Ascending aorta (tissue), 2 donors: Measurements from ENCODE around the gene ANKRD40CL. TPM values are rescaled to one million over a fixed set of nuclear protein-coding genes. Genes with fewer than 3 reads are reported as not detected.

Experiments used
- DNase-seq, 2 donors: peaks; one replicate each; pipeline ENCODE4 v3.0.0-alpha.2; 2019; ENCODE audit warnings: low spot score in 2 of 2
- H3K27ac ChIP-seq, 2 donors: fragments of 200-600 bp; sonication (generic); one replicate each; pipeline ENCODE4 v1.5.1; 2016 to 2017; ENCODE audit warnings: mild to moderate bottlenecking in 1 of 2
- H3K27me3 ChIP-seq: fragments of 200-600 bp; sonication (generic); one replicate; pipeline ENCODE4 v1.5.1; 2017
- H3K36me3 ChIP-seq, 2 donors: fragments of 200-600 bp; sonication (generic); one replicate each; pipeline ENCODE4 v1.5.1; 2016
- H3K4me1 ChIP-seq, 2 donors: fragments of 200-600 bp; sonication (generic); one replicate each; pipeline ENCODE4 v1.5.1; 2016 to 2017; ENCODE audit warnings: mild to moderate bottlenecking in 1 of 2
- H3K4me3 ChIP-seq, 2 donors: fragments of 200-600 bp; sonication (generic); one replicate each; pipeline ENCODE4 v1.5.1; 2016 to 2017; ENCODE audit warnings: mild to moderate bottlenecking in 1 of 2
- H3K9me3 ChIP-seq, 2 donors: fragments of 200-600 bp; sonication (generic); one replicate each; pipeline ENCODE4 v1.5.1; 2016
- CTCF ChIP-seq, 3 experiments: fragments of 200-600 bp in 2 of 3; fragments of 450-650 bp in 1 of 3; sonication (generic) in 2 of 3; IDR thresholded peaks; one replicate each; pipeline ENCODE4 v1.5.1; 2016 to 2019; ENCODE audit warnings: antibody characterized with exemption in 3 of 3, mild to moderate bottlenecking in 1 of 3, moderate library complexity in 1 of 3
- intact Hi-C: fragments of 100-400 bp; cut with DNase I; formaldehyde crosslinking; loops from one replicate; pipeline ENCODE4 v1.15.1; 2023
- total RNA-seq: library from RNA; depleted of rRNA; stranded (reverse); fragments of >200 nt; gene quantifications from one replicate; pipeline ENCODE4 v1.1.0, GENCODE V29; 2016

Gene ANKRD40CL
- total RNA-seq, 1 donor from 2014 or later = not detected

- Histone ChIP-seq H3K4me3 (no peak overlapping the region), H3K36me3 (no peaks in the 10 kb centered on the region), H3K9me3 (no peaks in the 10 kb centered on the region), H3K27ac (no peak overlapping the region), H3K27me3 (no peaks in the 10 kb centered on the region), H3K4me1 (peaks cover 0 to 4% of the 10 kb centered on the region in 2 donors)
- no peak for TF ChIP-seq CTCF (IDR thresholded peaks at IDR 0.05)
- intact Hi-C loops = loop anchor here (10.0 kb wide), 1 partner anchor 369 kb away; the partner anchor contains the start of gene NME1
- no peak for DNase-seq
These were observed 18.7 kb upstream of the ANKRD40CL start for GRCh38 chr17:50785946-50786570.

GRCh38 chr17:50785126-50785525 is 17.8 kb upstream of the ANKRD40CL start:
- H3K36me3 ChIP-seq = no peaks in the 10 kb centered on the region
- H3K27me3 ChIP-seq = no peaks in the 10 kb centered on the region
- no peak overlapping the region for H3K4me3 ChIP-seq
- intact Hi-C loops = loop anchor here (10.0 kb wide), 1 partner anchor 370 kb away; the partner anchor contains the start of gene NME1
- DNase-seq = no peak
- H3K27ac ChIP-seq = no peak overlapping the region
- no peak for TF ChIP-seq CTCF (IDR thresholded peaks at IDR 0.05)
- H3K4me1 ChIP-seq = peaks cover 0 to 4% of the 10 kb centered on the region in 2 donors
- no peaks in the 10 kb centered on the region for H3K9me3 ChIP-seq

- Histone ChIP-seq H3K9me3 (no peaks in the 10 kb centered on the region), H3K4me3 (no peak overlapping the region), H3K36me3 (no peaks in the 10 kb centered on the region), H3K27me3 (no peaks in the 10 kb centered on the region), H3K27ac (no peak overlapping the region), H3K4me1 (peaks cover 0 to 4% of the 10 kb centered on the region in 2 donors)
- no peak for TF ChIP-seq CTCF (IDR thresholded peaks at IDR 0.05)
- intact Hi-C loops = loop anchor here (1.0 to 10.0 kb wide), 4 partner anchors 57 to 371 kb away; partner anchors contain the start of gene NME1
- no peak for DNase-seq
These were observed 16.6 kb upstream of the ANKRD40CL start for GRCh38 chr17:50783905-50784304.

- peak; percentile 98 to 100 (median 99) for TF ChIP-seq CTCF (IDR thresholded peaks at IDR 0.05)
- Histone ChIP-seq H3K4me3 (no peak overlapping the region), H3K9me3 (no peaks in the 10 kb centered on the region), H3K36me3 (no peaks in the 10 kb centered on the region), H3K4me1 (peaks cover 0 to 4% of the 10 kb centered on the region in 2 donors), H3K27ac (no peak overlapping the region), H3K27me3 (no peaks in the 10 kb centered on the region)
- intact Hi-C loops = loop anchor here (1.0 to 10.0 kb wide), 4 partner anchors 58 to 372 kb away; partner anchors contain the start of gene NME1
- DNase-seq = peak in 1 of 2 donors; percentile 91
These were observed 15.9 kb upstream of the ANKRD40CL start for GRCh38 chr17:50783193-50783660.

- no peak for TF ChIP-seq CTCF (IDR thresholded peaks at IDR 0.05)
- no peak for DNase-seq
- H3K27ac ChIP-seq = no peak overlapping the region
- peak overlapping the region; percentile 40 to 52 for H3K4me3 ChIP-seq
- H3K36me3 ChIP-seq = no peaks in the 10 kb centered on the region
- no peaks in the 10 kb centered on the region for H3K27me3 ChIP-seq
- no peaks in the 10 kb centered on the region for H3K9me3 ChIP-seq
- intact Hi-C loops = loop anchor here (5.0 to 10.0 kb wide), 2 partner anchors 299 to 374 kb away; partner anchors contain the start of gene NME1
- H3K4me1 ChIP-seq = peaks cover 0 to 4% of the 10 kb centered on the region in 2 donors
These were observed 13.8 kb upstream of the ANKRD40CL start for GRCh38 chr17:50781167-50781566.
